Measurements from ENCODE around the gene EDIL3.

Gene EDIL3

DNA sequence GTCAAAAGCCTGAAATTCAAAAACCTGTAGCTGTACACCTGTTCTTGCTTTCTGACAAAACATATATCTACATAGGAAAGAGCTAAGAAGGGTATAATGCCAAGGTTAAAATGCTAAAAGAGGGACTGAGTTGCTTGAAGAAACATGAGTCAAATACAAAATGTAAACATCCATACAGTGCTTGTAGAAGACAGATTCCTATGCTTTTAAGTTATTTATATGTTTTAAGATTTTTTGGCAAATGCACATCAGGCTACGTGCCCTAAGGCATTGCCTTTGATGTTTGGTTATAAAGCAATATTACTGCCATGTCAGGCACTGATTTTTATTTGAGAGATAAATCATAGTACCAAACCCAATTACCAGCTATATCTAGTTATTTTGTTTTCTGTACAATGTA is 269.0 kb downstream of the EDIL3 start:
- Histone ChIP-seq H3K4me1 (ENCODE audit: control insufficient read depth, insufficient read depth, low read length) (peaks cover 29% of the 10 kb centered on the region), H3K4me3 (ENCODE audit: low read depth, low read length) (no peak overlapping the region), H3K27ac (ENCODE audit: low read depth, low read length) (no peak overlapping the region), H3K27me3 (ENCODE audit: control insufficient read depth, insufficient read depth, low read length) (no peaks in the 10 kb centered on the region), H3K36me3 (ENCODE audit: control insufficient read depth, insufficient read depth, low read length) (no peaks in the 10 kb centered on the region), H3K9ac (ENCODE audit: low read depth, low read length) (no peak overlapping the region), H3K9me3 (ENCODE audit: control insufficient read depth, insufficient read depth, low read length) (no peaks in the 10 kb centered on the region)

DNA sequence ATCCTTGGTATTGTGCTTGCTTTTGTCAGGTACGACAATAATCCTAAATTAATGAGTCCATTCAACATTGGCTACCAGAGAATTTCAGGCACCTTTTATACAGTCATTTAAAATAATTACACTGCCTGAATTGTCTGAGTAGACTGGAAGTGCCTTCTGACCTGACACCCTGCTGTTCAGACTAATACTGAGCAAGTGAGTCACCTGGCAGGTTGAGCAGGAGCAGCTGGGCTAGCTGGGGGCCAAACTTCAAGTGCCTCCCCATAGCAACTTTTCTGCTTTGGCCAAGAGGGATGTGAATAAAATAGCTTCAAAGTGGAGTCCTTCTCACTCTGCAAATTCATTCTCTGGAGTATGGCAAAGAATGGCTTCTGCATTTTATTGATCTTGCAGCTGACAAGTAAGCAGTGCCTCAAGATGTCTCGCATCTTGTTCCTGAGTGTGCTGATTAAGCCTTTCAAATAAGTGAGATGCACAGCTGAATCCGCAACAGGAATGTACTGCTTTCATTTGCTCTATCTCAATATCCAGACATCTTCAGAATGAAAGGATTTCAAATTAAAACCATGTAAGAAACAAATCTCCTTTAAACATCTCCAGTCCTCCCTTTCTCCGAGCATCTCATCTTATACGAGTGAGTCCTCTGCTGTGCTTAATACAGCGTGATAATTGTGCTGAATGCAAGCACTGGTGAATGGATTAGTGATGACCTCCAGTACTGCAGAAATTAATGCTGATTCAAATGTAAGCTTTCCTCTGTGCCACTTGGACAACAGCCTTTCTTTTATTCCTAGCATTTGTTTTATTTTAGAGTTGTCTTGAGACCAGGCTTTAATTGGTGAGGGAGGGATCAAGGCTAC is 271.2 kb downstream of the EDIL3 start:
- H3K4me1 ChIP-seq (ENCODE audit: control insufficient read depth, insufficient read depth, low read length), result peaks cover 29% of the 10 kb centered on the region
- H3K36me3 ChIP-seq (ENCODE audit: control insufficient read depth, insufficient read depth, low read length), result no peaks in the 10 kb centered on the region
- peak overlapping the region; percentile 54 for H3K27ac ChIP-seq (ENCODE audit: low read depth, low read length)
- no peaks in the 10 kb centered on the region for H3K27me3 ChIP-seq (ENCODE audit: control insufficient read depth, insufficient read depth, low read length)
- H3K4me3 ChIP-seq (ENCODE audit: low read depth, low read length), result no peak overlapping the region
- no peak overlapping the region for H3K9ac ChIP-seq (ENCODE audit: low read depth, low read length)
- no peaks in the 10 kb centered on the region for H3K9me3 ChIP-seq (ENCODE audit: control insufficient read depth, insufficient read depth, low read length)

DNA sequence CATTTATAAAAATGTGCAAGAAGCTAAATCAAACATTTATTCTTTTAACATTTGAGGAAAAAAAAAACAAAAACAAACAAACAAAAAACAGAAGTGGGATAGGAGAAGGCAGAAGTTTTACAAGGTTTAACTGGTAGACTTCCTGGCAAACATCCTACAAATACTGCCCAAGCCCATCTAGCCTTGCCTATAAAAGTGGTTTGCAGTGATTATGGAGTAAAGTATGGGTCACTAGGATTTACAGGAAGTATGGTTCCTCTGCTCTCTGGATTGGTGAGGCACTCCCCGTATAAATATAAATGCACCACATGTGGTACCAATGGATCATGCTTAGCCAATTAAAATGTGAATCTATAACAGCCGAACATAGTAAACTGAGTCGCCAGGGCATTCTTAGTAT is 291.9 kb downstream of the EDIL3 start:
- H3K27ac ChIP-seq (ENCODE audit: low read depth, low read length), result no peak overlapping the region
- H3K4me1 ChIP-seq (ENCODE audit: control insufficient read depth, insufficient read depth, low read length), result no peaks in the 10 kb centered on the region
- no peaks in the 10 kb centered on the region for H3K36me3 ChIP-seq (ENCODE audit: control insufficient read depth, insufficient read depth, low read length)
- H3K9me3 ChIP-seq (ENCODE audit: control insufficient read depth, insufficient read depth, low read length), result peaks cover 18% of the 10 kb centered on the region
- H3K9ac ChIP-seq (ENCODE audit: low read depth, low read length), result no peak overlapping the region
- H3K27me3 ChIP-seq (ENCODE audit: control insufficient read depth, insufficient read depth, low read length), result no peaks in the 10 kb centered on the region
- H3K4me3 ChIP-seq (ENCODE audit: low read depth, low read length), result no peak overlapping the region

DNA sequence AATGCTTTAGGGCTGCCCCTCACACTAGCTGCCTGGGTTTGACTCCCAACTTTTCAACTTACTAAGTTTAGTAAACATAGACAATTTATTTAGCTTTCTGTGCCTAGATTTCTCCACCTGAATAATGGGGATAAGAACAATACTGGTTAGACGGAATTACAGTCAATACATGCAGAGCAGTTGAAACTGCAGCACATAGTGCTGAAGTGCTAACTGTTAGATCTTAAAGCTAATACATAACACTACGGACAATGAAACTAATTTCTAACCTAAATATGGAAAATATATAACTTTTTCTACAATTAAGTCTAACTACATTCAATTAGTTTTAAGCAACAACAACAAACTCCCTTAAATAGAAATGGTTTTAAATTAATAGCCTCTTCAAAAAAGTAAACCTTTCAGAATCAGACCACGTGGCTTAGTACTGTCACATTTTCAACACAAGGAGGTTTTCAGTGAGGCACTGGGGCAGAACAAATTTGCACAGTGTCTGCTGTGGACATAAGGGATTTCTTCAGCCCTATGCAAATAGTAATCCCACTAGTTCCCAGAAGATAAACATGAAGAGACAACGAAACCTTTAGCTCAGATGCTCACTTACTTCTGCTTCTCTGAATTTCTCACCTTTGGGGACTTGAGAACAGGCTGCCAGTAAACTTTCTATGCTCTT is 293.4 kb downstream of the EDIL3 start:
- H3K4me3 ChIP-seq (ENCODE audit: low read depth, low read length), result no peak overlapping the region
- H3K4me1 ChIP-seq (ENCODE audit: control insufficient read depth, insufficient read depth, low read length), result no peaks in the 10 kb centered on the region
- H3K9me3 ChIP-seq (ENCODE audit: control insufficient read depth, insufficient read depth, low read length), result peaks cover 6% of the 10 kb centered on the region
- no peak overlapping the region for H3K27ac ChIP-seq (ENCODE audit: low read depth, low read length)
- H3K36me3 ChIP-seq (ENCODE audit: control insufficient read depth, insufficient read depth, low read length), result 0 out of 2 replicates have a peak, but pooled peaks cover 3% of the 10 kb centered on the region
- H3K27me3 ChIP-seq (ENCODE audit: control insufficient read depth, insufficient read depth, low read length), result no peaks in the 10 kb centered on the region
- no peak overlapping the region for H3K9ac ChIP-seq (ENCODE audit: low read depth, low read length)

DNA sequence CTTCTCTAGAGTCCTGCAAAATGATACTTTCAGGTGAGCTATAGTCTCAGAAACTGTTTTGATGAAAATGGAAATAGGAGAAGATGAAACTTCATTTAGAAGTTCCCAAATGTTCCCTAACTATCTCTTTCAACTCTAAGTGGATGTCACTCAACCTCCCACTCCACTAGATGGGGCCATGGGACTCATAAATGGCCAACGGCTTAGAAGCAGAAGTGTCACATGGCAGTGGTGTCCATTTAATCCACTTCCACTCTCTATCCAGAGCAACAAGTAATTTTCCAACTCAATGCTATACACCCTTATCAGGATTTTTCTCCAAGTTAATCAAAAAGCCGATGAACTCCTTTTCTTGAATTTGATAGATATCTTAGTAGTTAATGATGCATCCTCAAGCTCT is 295.7 kb downstream of the EDIL3 start:
- H3K4me3 ChIP-seq (ENCODE audit: low read depth, low read length), result no peak overlapping the region
- H3K36me3 ChIP-seq (ENCODE audit: control insufficient read depth, insufficient read depth, low read length), result 0 out of 2 replicates have a peak, but pooled peaks cover 3% of the 10 kb centered on the region
- H3K4me1 ChIP-seq (ENCODE audit: control insufficient read depth, insufficient read depth, low read length), result no peaks in the 10 kb centered on the region
- H3K9ac ChIP-seq (ENCODE audit: low read depth, low read length), result no peak overlapping the region
- H3K9me3 ChIP-seq (ENCODE audit: control insufficient read depth, insufficient read depth, low read length), result no peaks in the 10 kb centered on the region
- H3K27ac ChIP-seq (ENCODE audit: low read depth, low read length), result no peak overlapping the region
- H3K27me3 ChIP-seq (ENCODE audit: control insufficient read depth, insufficient read depth, low read length), result no peaks in the 10 kb centered on the region

DNA sequence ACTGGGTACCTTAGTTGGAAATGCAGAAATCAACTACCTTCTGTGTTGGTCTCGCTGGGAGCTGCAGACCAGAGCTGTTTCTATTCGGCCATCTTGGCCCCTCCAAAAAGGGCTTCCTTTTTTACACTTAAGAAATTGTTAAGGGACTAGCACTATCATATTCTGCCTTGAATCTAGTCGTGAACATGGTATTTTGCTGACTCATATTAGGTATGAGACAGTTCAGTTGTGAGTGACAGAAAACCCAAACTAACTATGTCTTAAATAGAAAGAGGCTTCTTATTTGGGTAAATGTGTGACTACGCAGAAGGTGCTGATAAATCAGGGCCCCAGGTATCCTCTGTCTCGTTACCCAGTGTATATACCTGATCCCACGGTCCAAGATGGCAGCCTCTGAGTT is 298.2 kb downstream of the EDIL3 start:
- Histone ChIP-seq H3K9ac (ENCODE audit: low read depth, low read length) (no peak overlapping the region), H3K27me3 (ENCODE audit: control insufficient read depth, insufficient read depth, low read length) (no peaks in the 10 kb centered on the region), H3K4me1 (ENCODE audit: control insufficient read depth, insufficient read depth, low read length) (no peaks in the 10 kb centered on the region), H3K27ac (ENCODE audit: low read depth, low read length) (no peak overlapping the region), H3K36me3 (ENCODE audit: control insufficient read depth, insufficient read depth, low read length) (0 out of 2 replicates have a peak, but pooled peaks cover 3% of the 10 kb centered on the region), H3K9me3 (ENCODE audit: control insufficient read depth, insufficient read depth, low read length) (no peaks in the 10 kb centered on the region), H3K4me3 (ENCODE audit: low read depth, low read length) (no peak overlapping the region)

DNA sequence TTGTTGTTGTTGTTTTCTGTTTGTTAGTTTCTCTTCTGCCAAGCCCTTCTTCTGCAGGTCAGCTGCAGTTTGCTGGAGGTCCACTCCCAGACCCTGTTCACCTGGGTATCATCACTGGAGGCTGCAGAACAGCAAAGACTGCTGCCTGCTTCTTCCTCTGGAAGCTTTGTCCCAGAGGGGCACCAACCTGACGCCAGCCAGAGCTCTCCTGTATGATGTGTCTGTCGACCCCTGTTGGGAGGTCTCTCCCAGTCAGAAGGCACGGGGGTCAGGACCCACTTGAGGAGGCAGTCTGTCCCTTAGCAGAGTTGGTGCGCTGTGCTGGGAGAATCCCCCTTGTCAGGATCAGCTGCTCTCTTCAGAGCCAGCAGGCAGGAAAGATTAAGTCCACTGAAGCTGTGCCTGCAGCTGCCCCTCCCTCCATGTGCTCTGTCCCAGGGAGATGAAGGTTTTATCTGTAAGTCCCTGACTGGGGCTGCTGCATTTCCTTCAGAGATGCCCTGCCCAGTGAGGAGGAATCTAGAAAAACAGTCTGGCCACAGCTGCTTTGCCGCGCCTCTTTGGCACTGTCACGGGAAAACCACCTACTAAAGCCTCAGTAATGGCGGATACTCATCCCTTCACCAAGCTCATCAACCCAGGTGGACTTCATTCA is 299.2 kb downstream of the EDIL3 start:
- no peak overlapping the region for H3K9ac ChIP-seq (ENCODE audit: low read depth, low read length)
- H3K27me3 ChIP-seq (ENCODE audit: control insufficient read depth, insufficient read depth, low read length), result no peaks in the 10 kb centered on the region
- no peak overlapping the region for H3K27ac ChIP-seq (ENCODE audit: low read depth, low read length)
- no peak overlapping the region for H3K4me3 ChIP-seq (ENCODE audit: low read depth, low read length)
- 0 out of 2 replicates have a peak, but pooled peaks cover 3% of the 10 kb centered on the region for H3K36me3 ChIP-seq (ENCODE audit: control insufficient read depth, insufficient read depth, low read length)
- H3K9me3 ChIP-seq (ENCODE audit: control insufficient read depth, insufficient read depth, low read length), result no peaks in the 10 kb centered on the region
- H3K4me1 ChIP-seq (ENCODE audit: control insufficient read depth, insufficient read depth, low read length), result no peaks in the 10 kb centered on the region; the same call in 1 of the 2 replicates

DNA sequence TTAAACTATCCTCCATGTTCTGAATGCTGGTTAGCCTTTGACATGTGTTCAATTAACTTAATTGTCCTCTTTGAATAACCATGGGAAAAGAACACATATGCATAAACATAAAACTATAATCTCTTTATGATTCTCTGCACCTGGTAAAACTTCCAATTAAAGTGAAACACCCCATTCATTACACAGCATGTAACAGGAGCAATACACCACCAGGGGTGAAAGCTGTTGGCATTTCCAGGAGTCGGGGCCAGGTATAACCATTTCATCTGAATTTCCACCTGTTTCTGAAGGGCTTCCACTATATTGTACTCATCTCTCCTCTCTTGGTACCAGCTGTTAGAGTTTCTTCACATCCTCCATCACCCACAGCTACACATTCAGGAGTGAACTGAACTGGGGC is 303.8 kb downstream of the EDIL3 start:
- Histone ChIP-seq H3K9ac (ENCODE audit: low read depth, low read length) (no peak overlapping the region), H3K27ac (ENCODE audit: low read depth, low read length) (no peak overlapping the region), H3K27me3 (ENCODE audit: control insufficient read depth, insufficient read depth, low read length) (no peaks in the 10 kb centered on the region), H3K4me3 (ENCODE audit: low read depth, low read length) (no peak overlapping the region), H3K4me1 (ENCODE audit: control insufficient read depth, insufficient read depth, low read length) (no peaks in the 10 kb centered on the region; the same call in 1 of the 2 replicates), H3K36me3 (ENCODE audit: control insufficient read depth, insufficient read depth, low read length) (no peaks in the 10 kb centered on the region), H3K9me3 (ENCODE audit: control insufficient read depth, insufficient read depth, low read length) (no peaks in the 10 kb centered on the region)

DNA sequence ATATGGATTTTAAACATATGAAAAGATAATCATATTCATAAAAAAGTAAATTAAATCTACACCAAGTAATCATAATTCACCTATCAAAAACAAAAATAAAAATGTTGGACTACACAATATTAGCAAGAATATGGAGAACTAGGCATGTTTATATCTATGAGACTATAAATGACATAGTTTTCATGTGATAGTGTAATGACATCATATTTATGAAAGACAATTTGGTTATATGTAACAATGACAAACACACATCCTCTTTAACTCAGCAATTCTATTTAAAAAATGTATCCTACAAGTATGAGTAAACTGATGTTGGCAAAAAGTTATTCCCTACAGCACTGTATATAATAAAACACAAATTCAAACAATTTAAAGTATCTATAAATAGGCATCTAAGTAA is 312.3 kb downstream of the EDIL3 start:
- Histone ChIP-seq H3K9me3 (ENCODE audit: control insufficient read depth, insufficient read depth, low read length) (no peaks in the 10 kb centered on the region), H3K27ac (ENCODE audit: low read depth, low read length) (no peak overlapping the region), H3K27me3 (ENCODE audit: control insufficient read depth, insufficient read depth, low read length) (no peaks in the 10 kb centered on the region), H3K36me3 (ENCODE audit: control insufficient read depth, insufficient read depth, low read length) (no peaks in the 10 kb centered on the region), H3K4me1 (ENCODE audit: control insufficient read depth, insufficient read depth, low read length) (no peaks in the 10 kb centered on the region), H3K4me3 (ENCODE audit: low read depth, low read length) (no peak overlapping the region), H3K9ac (ENCODE audit: low read depth, low read length) (no peak overlapping the region)

DNA sequence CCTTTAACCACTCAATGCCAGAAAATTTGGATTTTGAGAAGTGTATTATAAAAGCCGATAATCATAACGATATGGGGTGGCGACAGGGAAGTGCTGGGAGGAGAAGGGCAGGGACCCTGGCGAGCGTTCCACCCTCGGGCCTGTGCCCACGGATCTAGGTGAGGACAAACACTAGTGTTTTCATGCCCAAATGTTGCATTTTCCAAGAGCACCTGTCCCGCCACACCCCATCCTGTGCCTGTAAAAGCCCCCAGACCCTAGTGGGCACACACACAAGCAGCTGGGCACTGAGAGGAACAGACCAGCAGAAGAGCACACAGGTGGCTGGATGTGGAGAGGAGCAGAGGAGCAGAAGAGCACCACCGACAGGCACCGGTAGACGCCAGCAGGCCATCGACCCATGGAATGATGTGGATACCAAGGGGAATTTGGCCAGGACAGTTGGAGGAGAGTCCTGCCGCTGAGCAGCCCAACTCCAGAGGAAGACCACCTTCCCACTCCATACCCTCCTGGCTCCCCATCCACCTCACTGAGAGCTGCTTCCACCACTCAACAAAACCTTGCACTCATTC is 315.0 kb downstream of the EDIL3 start:
- no peaks in the 10 kb centered on the region for H3K4me1 ChIP-seq (ENCODE audit: control insufficient read depth, insufficient read depth, low read length)
- no peak overlapping the region for H3K27ac ChIP-seq (ENCODE audit: low read depth, low read length)
- H3K9me3 ChIP-seq (ENCODE audit: control insufficient read depth, insufficient read depth, low read length), result no peaks in the 10 kb centered on the region
- no peak overlapping the region for H3K9ac ChIP-seq (ENCODE audit: low read depth, low read length)
- H3K4me3 ChIP-seq (ENCODE audit: low read depth, low read length), result no peak overlapping the region
- no peaks in the 10 kb centered on the region for H3K36me3 ChIP-seq (ENCODE audit: control insufficient read depth, insufficient read depth, low read length)
- H3K27me3 ChIP-seq (ENCODE audit: control insufficient read depth, insufficient read depth, low read length), result no peaks in the 10 kb centered on the region
